IMR-90 (cell line): ENCODE results near the gene SKP2. TPM values are rescaled to one million over a fixed set of nuclear protein-coding genes. Genes with fewer than 3 reads are reported as not detected.

ENCODE experiments used
- microRNA-seq, 2 experiments: library from miRNA; stranded (forward) in 1 of 2; unstranded in 1 of 2; fragments of 10-50 nt in 1 of 2; fragments of <30 nt in 1 of 2; gene quantifications in 1 of 2; microRNA quantifications in 1 of 2; one replicate each; pipeline versions ENCODE3 to v1.1.0; 2013 to 2020; ENCODE audit not compliant: insufficient read depth in 1 of 2, insufficient read length in 1 of 2, unreplicated experiment in 1 of 2
- polyA plus RNA-seq, 3 experiments: library from polyadenylated mRNA; depleted of rRNA; stranded (reverse); fragments of >200 nt; gene quantifications; 2 replicates each; pipeline ENCODE4 v1.2.3, GENCODE V29; 2012; ENCODE audit warnings: low replicate concordance in 1 of 3
- small RNA-seq, 5 experiments: library from RNA; depleted of rRNA; stranded (forward); fragments of <200 nt; gene quantifications; one replicate each; pipeline ENCODE3, GENCODE V24; 2012
- total RNA-seq: library from RNA; depleted of rRNA; stranded (reverse); fragments of >200 nt; gene quantifications from 2 replicates; pipeline ENCODE4 v1.2.3, GENCODE V29; 2012; rRNA removed

The SKP2 gene
- total and polyA plus RNA-seq, 2 of the 4 experiments (the other 2 are of a cell fraction): 23.3 to 92.1 TPM

Small RNA genes within 50 kb of the gene (microRNA-seq; reads per million reads assigned to microRNA genes)
- 1.1 to 5.2 reads per million in 2 experiments for gene MIR580 (ENCODE audit: insufficient read depth in 1 of 2, insufficient read length in 1 of 2, unreplicated experiment in 1 of 2)
- gene RNU6-1305P (ENCODE audit: insufficient read depth, insufficient read length): not detected

Small RNA genes within 50 kb of the gene (small RNA-seq; reads per million reads assigned to genes)
- 0.46 to 43.5 (median 19.9) reads per million in 5 experiments for gene MIR580
- gene RNU6-1305P: 0 to 0.60 (median 0.04) reads per million in 5 experiments

Other genes with a start within 250 kb of the SKP2 start
- not detected in 2 replicates for gene CAPSL, start 213.5 kb upstream of the SKP2 start, total RNA-seq
- 0.09 TPM in 1 of 2 replicates, not detected in the other for gene CAPSL, start 213.5 kb upstream of the SKP2 start, polyA plus RNA-seq (2012; rRNA removed)
- gene UGT3A1, start 160.7 kb upstream of the SKP2 start, total RNA-seq: not detected in 2 replicates
- not detected in 2 replicates for gene UGT3A1, start 160.7 kb upstream of the SKP2 start, polyA plus RNA-seq (2012; rRNA removed)
- gene UGT3A2, start 85.2 kb upstream of the SKP2 start, total RNA-seq: not detected in 2 replicates
- not detected in 2 replicates for gene UGT3A2, start 85.2 kb upstream of the SKP2 start, polyA plus RNA-seq (2012; rRNA removed)
- gene LMBRD2, start 224 bp upstream of the SKP2 start, total RNA-seq: 5.2 and 11.4 TPM in 2 replicates
- 1.3 and 1.8 TPM in 2 replicates for gene LMBRD2, start 224 bp upstream of the SKP2 start, polyA plus RNA-seq (2012; rRNA removed)
- gene NADK2, start 89.8 kb downstream of the SKP2 start, total RNA-seq: 17.4 and 21.1 TPM in 2 replicates
- gene NADK2, start 89.8 kb downstream of the SKP2 start, polyA plus RNA-seq (2012; rRNA removed): 6.0 and 7.4 TPM in 2 replicates
- not detected in 2 replicates for gene RANBP3L, start 149.8 kb downstream of the SKP2 start, total RNA-seq
- gene RANBP3L, start 149.8 kb downstream of the SKP2 start, polyA plus RNA-seq (2012; rRNA removed): not detected in 2 replicates